ENCODE results near the gene NUDT2.
"Not testable (repeated sequence)": the region's sequence is repeated elsewhere in the genome, so short reads cannot be mapped to it uniquely, and the experiment has no call there.

Gene NUDT2

DNA sequence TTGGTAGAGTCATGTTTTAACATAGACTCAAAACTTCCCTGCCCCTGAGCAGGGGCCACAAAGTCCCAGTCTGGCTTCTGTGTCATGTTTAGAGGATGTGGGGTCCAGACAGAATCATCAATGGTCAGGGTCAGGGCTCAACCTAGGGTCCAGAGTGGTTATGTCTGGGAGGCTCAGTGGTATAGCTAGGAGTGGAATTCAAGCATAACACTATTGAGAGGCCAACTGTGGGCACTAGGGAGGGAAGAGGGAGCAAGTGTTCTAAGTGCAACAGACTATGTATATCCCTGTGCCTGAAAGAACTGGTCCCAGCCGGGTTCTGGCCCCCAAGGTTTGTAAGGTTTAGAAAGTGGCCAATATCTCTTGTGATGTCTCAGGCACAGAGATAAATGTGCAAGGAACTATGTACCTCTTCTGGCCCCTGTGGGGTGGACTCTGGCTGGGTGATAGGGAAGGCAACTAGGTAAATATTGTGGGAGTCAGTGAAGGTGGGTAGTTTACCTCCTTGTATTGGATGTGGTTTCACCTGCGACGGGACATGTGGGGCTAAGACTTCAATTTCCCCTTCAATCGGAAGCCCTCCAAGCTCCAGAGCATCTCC is 33.3 kb downstream of the NUDT2 start:
- TF ChIP-seq, protein P1, sequence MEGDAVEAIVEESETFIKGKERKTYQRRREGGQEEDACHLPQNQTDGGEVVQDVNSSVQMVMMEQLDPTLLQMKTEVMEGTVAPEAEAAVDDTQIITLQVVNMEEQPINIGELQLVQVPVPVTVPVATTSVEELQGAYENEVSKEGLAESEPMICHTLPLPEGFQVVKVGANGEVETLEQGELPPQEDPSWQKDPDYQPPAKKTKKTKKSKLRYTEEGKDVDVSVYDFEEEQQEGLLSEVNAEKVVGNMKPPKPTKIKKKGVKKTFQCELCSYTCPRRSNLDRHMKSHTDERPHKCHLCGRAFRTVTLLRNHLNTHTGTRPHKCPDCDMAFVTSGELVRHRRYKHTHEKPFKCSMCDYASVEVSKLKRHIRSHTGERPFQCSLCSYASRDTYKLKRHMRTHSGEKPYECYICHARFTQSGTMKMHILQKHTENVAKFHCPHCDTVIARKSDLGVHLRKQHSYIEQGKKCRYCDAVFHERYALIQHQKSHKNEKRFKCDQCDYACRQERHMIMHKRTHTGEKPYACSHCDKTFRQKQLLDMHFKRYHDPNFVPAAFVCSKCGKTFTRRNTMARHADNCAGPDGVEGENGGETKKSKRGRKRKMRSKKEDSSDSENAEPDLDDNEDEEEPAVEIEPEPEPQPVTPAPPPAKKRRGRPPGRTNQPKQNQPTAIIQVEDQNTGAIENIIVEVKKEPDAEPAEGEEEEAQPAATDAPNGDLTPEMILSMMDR (IDR thresholded peaks at IDR 0.05) = no peak

DNA sequence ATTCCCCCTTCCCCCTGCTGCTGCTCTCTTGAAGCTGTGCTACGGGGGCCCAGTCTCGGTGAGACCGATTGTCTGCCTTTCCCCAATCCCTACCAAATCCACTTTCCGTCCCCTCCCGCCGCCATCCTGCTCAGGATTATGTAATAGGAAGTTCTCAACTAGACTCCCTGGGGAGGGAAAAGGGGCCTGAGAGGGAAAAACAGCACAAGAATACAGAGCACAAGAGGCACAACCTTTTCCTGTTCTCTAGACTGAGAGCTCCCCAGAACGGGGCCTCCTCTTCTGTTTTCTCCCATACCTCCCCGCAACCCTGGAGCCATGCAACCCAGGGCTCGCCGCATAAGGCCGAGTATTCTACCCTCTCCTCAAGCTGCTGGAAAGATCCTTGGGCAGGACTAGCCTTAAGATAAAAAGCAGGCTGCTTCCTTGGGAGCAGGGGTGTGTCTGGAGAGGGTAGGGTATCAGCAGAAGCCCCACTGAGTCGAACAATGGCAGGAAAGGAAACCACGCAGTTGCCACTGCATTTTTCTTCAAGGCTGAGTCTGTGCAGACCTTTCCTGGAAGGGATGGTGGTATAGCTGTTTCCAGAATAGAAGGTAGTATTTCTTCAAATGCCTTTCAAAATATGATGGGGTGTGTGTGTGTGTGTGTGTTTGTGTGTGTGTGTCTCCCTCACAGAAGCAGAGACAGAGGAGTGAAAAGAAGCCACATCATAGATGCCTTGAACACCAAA is 34.4 kb downstream of the NUDT2 start:
- Histone ChIP-seq H3K36me3 (no peaks in the 10 kb centered on the region), H3K4me3 (ENCODE audit: low read depth in 1 of 2, low read length in 1 of 2) (no peak overlapping the region), H3K27ac (no peak overlapping the region), H3K9me3 (no peaks in the 10 kb centered on the region), H3K27me3 (peaks cover 11% of the 10 kb centered on the region), H3K4me1 (ENCODE audit: control insufficient read depth in 1 of 2, insufficient read depth in 1 of 2, low read depth in 1 of 2, low read length in 1 of 2) (no peaks in the 10 kb centered on the region)
- TF ChIP-seq, protein P1 (IDR thresholded peaks at IDR 0.05) = no peak

More for the DNA sequence above, 33.3 kb downstream of the NUDT2 start:
- no peak overlapping the region for H3K4me3 ChIP-seq (ENCODE audit: low read depth in 1 of 2, low read length in 1 of 2)
- no peaks in the 10 kb centered on the region for H3K9me3 ChIP-seq
- no peaks in the 10 kb centered on the region for H3K36me3 ChIP-seq
- H3K4me1 ChIP-seq (ENCODE audit: control insufficient read depth in 1 of 2, insufficient read depth in 1 of 2, low read depth in 1 of 2, low read length in 1 of 2) = no peaks in the 10 kb centered on the region
- H3K27ac ChIP-seq = no peak overlapping the region
- H3K27me3 ChIP-seq = peaks cover 11% of the 10 kb centered on the region

DNA sequence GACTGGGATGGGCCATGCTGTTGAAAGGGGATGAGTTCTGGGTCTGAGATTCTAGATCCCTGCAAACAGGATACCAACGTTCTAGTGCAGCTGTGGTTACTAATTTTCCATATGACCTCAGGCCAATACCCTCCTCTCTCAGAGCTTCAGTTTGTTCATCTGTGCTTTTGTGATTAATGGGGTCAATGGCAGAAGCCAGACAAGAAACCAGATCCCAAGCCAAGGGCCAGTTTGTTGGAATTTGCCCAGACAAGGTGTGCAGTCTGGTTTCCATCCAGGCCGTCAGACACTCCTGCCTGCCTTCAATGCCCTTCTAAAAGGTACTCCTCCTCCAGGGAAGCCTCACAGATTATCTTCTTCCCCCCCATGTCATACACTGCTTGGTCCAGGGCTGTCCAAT is 35.9 kb downstream of the NUDT2 start:
- H3K9me3 ChIP-seq = no peaks in the 10 kb centered on the region
- TF ChIP-seq, protein P1 (IDR thresholded peaks at IDR 0.05) = no peak

DNA sequence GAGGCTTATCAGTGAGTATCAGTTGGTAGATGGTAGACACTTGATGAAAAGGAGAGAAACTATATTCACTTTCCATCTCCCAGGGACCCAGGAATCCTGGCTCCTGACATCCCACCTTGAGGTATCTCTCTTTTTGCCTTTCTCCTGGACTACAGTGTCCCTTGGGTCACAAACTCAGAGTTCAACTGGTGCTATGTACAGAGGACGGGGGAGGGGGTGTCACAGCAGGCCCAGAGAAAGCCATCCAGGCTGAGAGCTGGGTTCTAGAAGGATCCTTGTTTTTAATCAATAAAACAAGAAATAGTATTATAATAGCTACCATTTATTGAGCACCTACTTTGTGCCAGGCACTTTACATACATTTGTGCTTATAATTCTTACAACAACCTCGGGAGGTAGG is 37.0 kb downstream of the NUDT2 start:
- TF ChIP-seq, protein P1 (IDR thresholded peaks at IDR 0.05) = no peak
- Histone ChIP-seq H3K4me3 (ENCODE audit: low read depth in 1 of 2, low read length in 1 of 2) (no peak overlapping the region), H3K27ac (no peak overlapping the region), H3K4me1 (ENCODE audit: control insufficient read depth in 1 of 2, insufficient read depth in 1 of 2, low read depth in 1 of 2, low read length in 1 of 2) (peaks cover 0 to 3% of the 10 kb centered on the region in 2 experiments), H3K36me3 (no peaks in the 10 kb centered on the region), H3K9me3 (no peaks in the 10 kb centered on the region), H3K27me3 (peaks cover 18% of the 10 kb centered on the region)

More for the DNA sequence above, 35.9 kb downstream of the NUDT2 start:
- H3K36me3 ChIP-seq = no peaks in the 10 kb centered on the region
- H3K27ac ChIP-seq = no peak overlapping the region
- H3K4me3 ChIP-seq (ENCODE audit: low read depth in 1 of 2, low read length in 1 of 2) = no peak overlapping the region
- peaks cover 11% of the 10 kb centered on the region for H3K27me3 ChIP-seq
- no peaks in the 10 kb centered on the region for H3K4me1 ChIP-seq (ENCODE audit: control insufficient read depth in 1 of 2, insufficient read depth in 1 of 2, low read depth in 1 of 2, low read length in 1 of 2)

DNA sequence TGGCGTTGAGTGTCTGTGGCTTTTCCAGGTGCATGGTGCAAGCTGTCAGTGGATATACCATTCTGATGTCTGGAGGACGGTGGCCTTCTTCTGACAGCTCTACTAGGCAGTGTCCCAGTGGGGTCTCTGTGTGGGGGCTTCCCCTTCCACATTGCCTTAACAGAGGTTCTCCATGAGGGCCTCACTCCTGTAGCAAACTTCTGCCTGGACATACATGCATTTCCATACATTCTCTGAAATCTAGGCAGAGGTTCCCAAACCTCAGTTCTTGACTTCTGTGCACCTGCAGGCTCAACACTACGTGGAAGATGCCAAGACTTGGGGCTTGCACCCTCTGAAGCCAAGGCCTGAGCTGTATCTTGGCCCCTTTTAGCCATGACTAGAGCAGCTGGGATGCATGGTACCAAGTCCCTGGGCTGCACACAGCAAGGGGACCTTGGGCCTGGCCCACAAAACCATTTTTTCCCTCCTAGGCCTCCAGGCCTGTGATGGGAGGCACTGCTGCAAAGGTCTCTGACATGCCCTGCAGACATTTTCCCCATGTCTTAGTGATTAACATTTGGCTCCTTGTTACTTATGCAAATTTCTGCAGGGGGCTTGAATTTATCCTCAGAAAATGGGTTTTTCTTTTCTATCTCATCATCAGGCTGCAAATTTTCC is 38.5 kb downstream of the NUDT2 start:
- not testable (repeated sequence) for H3K36me3 ChIP-seq; H3K27ac ChIP-seq; H3K4me1 ChIP-seq (ENCODE audit: control insufficient read depth in 1 of 2, insufficient read depth in 1 of 2, low read depth in 1 of 2, low read length in 1 of 2); H3K4me3 ChIP-seq (ENCODE audit: low read depth in 1 of 2, low read length in 1 of 2); H3K9me3 ChIP-seq
- H3K27me3 ChIP-seq = peaks cover 17% of the 10 kb centered on the region

DNA sequence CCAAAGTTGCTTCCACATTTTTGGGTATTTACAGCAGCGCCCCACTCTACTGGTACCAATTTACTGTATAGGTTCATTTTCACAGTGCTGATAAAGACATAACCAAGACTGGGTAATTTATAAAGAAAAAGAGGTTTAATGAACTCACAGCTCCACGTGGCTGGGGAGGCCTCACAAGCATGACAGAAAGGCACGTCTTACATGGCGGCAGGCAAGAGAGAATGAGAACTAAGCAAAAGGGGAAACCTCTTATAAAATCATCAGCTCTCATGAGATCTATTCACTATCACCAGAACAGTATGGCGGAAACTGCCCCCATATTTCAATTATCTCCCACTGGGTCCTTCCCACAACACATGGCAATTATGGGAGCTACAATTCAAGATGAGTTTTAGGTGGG is 39.4 kb downstream of the NUDT2 start:
- H3K27me3 ChIP-seq; H3K36me3 ChIP-seq; H3K9me3 ChIP-seq; H3K4me3 ChIP-seq (ENCODE audit: low read depth in 1 of 2, low read length in 1 of 2); H3K27ac ChIP-seq; H3K4me1 ChIP-seq (ENCODE audit: control insufficient read depth in 1 of 2, insufficient read depth in 1 of 2, low read depth in 1 of 2, low read length in 1 of 2): not testable (repeated sequence)

All from neutrophil (primary cell).